Astrocyte (in vitro differentiated cells and primary cell): ENCODE data around the gene AP5B1. TPM values are rescaled to one million over a fixed set of nuclear protein-coding genes. Genes with fewer than 3 reads are reported as not detected.

ENCODE experiments used
- DNase-seq: peaks from one replicate; pipeline ENCODE4 v3.0.0-alpha.2; 2010; ENCODE audit warnings: low read depth
- FAIRE-seq: peaks from 2 replicates; lab custom pipeline; 2011; peaks lifted over from hg19 to GRCh38; lab: Jason Lieb, UNC
- H2AFZ ChIP-seq: 2 replicates; pipeline ENCODE4 v1.6.0; 2012; ENCODE audit warnings: low read depth, low read length, inconsistent platforms
- H3K27ac ChIP-seq: 2 replicates; pipeline ENCODE4 v1.5.1; 2011; ENCODE audit warnings: low read depth, low read length, inconsistent platforms
- H3K27me3 ChIP-seq: 2 replicates; pipeline ENCODE4 v1.6.0; 2011; ENCODE audit warnings: low read length, inconsistent platforms; ENCODE audit not compliant: insufficient read depth
- H3K36me3 ChIP-seq: 2 replicates; pipeline ENCODE4 v1.5.1; 2011; ENCODE audit warnings: low read length, inconsistent platforms; ENCODE audit not compliant: insufficient read depth
- H3K4me1 ChIP-seq: 2 replicates; pipeline ENCODE4 v1.5.1; 2011; ENCODE audit warnings: low read length, inconsistent platforms; ENCODE audit not compliant: insufficient read depth
- H3K4me2 ChIP-seq: 2 replicates; pipeline ENCODE4 v1.6.0; 2012; ENCODE audit warnings: low read length, inconsistent platforms
- H3K4me3 ChIP-seq: 2 replicates; pipeline ENCODE4 v1.5.1; 2011; ENCODE audit warnings: low read depth, mild to moderate bottlenecking, low read length, inconsistent platforms; ENCODE audit not compliant: insufficient read depth
- H3K79me2 ChIP-seq: 2 replicates; pipeline ENCODE4 v1.6.0; 2012; ENCODE audit warnings: mild to moderate bottlenecking, low read length, inconsistent platforms; ENCODE audit not compliant: insufficient read depth
- H3K9ac ChIP-seq: 2 replicates; pipeline ENCODE4 v1.6.0; 2012; ENCODE audit warnings: mild to moderate bottlenecking, low read length, inconsistent platforms
- H3K9me3 ChIP-seq: 2 replicates; pipeline ENCODE4 v1.5.1; 2012; ENCODE audit warnings: low read depth, mild to moderate bottlenecking, low read length, inconsistent platforms; ENCODE audit not compliant: insufficient read depth
- H4K20me1 ChIP-seq: 2 replicates; pipeline ENCODE4 v1.6.0; 2012; ENCODE audit warnings: low read length, inconsistent platforms; ENCODE audit not compliant: insufficient read depth
- H3K27ac Mint-ChIP-seq: one replicate; pipeline ENCODE4 v1.8.0; 2021; ENCODE audit warnings: mild to moderate bottlenecking, mixed read lengths; ENCODE audit not compliant: unreplicated experiment
- H3K27me3 Mint-ChIP-seq: one replicate; pipeline ENCODE4 v1.8.0; 2021; ENCODE audit warnings: low read depth, mixed read lengths; ENCODE audit not compliant: unreplicated experiment
- H3K36me3 Mint-ChIP-seq: one replicate; pipeline ENCODE4 v1.8.0; 2021; ENCODE audit warnings: low read depth, mixed read lengths; ENCODE audit not compliant: unreplicated experiment
- H3K4me1 Mint-ChIP-seq: one replicate; pipeline ENCODE4 v1.8.0; 2021; ENCODE audit warnings: low read depth, mixed read lengths; ENCODE audit not compliant: unreplicated experiment
- H3K4me3 Mint-ChIP-seq: one replicate; pipeline ENCODE4 v1.8.0; 2021; ENCODE audit warnings: mild to moderate bottlenecking, moderate library complexity, mixed read lengths; ENCODE audit not compliant: unreplicated experiment
- H3K9me3 Mint-ChIP-seq: one replicate; pipeline ENCODE4 v1.8.0; 2021; ENCODE audit warnings: mild to moderate bottlenecking, mixed read lengths; ENCODE audit not compliant: unreplicated experiment
- CTCF ChIP-seq: IDR thresholded peaks from 2 replicates; pipeline ENCODE4 v1.5.1; 2011; ENCODE audit warnings: low read depth, mild to moderate bottlenecking, inconsistent platforms, low read length, moderate library complexity; ENCODE audit not compliant: insufficient read depth
- EZH2 ChIP-seq: IDR thresholded peaks from 2 replicates; pipeline ENCODE4 v1.6.1; 2012; ENCODE audit warnings: mild to moderate bottlenecking, low read length, inconsistent platforms; ENCODE audit not compliant: insufficient read depth
- total RNA-seq: library from RNA; stranded (reverse); gene quantifications from 2 replicates; pipeline ENCODE4 v1.2.1, GENCODE V29; 2021

AP5B1 gene
- total RNA-seq, 1 donor from 2014 or later: 10.9 TPM

DNA sequence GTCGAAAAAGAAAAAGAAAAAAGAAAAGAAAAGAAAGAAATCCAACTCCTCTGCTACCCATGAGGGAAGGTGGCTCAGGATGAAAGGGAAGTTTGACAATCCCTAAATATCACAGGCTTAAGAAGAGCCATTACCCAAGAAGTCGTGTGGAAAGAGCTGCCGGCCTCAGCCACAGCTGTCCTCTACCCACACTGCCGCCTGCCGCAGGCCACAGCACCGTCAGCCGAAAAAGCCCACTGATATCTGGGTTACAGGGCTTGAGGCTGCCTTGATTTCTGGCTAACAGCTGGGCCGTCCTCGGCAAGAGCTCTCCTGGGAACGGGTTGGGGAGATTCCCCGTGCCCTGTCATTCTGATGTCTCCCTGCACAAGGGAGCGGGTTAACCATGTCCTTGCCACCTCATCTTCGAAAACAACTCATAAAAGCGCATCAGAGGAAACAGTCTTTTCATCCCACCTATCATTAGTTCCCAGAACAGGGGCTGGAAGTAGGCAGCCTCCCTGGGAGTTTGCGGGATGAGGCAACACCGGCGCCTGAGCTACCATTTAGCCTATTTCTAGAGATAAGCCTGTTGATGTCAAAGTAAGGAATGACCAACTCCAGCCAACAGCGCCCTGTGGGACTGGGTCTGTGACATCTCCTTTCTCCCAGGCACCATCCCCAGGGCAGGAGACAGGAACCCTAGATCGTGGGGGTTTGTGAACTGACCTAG, 31.1 kb upstream of the AP5B1 start:
- no peaks in the 10 kb centered on the region for H4K20me1 ChIP-seq
- H3K4me3 Mint-ChIP-seq: no peak overlapping the region
- no peak for DNase-seq
- no peaks in the 10 kb centered on the region for H3K9me3 Mint-ChIP-seq
- H3K79me2 ChIP-seq: no peaks in the 10 kb centered on the region
- peak overlapping the region; percentile 47 for H3K27ac Mint-ChIP-seq
- FAIRE-seq: no peak
- no peak for TF ChIP-seq EZH2
- no peak for TF ChIP-seq CTCF
- H3K36me3 ChIP-seq: no peaks in the 10 kb centered on the region
- no peak overlapping the region for H3K4me3 ChIP-seq
- H3K4me1 ChIP-seq: no peaks in the 10 kb centered on the region
- peaks cover 8% of the 10 kb centered on the region for H3K27me3 ChIP-seq
- no peaks in the 10 kb centered on the region for H3K9me3 ChIP-seq
- H3K36me3 Mint-ChIP-seq: peaks cover 7% of the 10 kb centered on the region
- H3K4me2 ChIP-seq: no peak overlapping the region
- H2AFZ ChIP-seq: no peak overlapping the region
- peaks cover 45% of the 10 kb centered on the region for H3K27me3 Mint-ChIP-seq
- no peaks in the 10 kb centered on the region for H3K4me1 Mint-ChIP-seq
- no peak overlapping the region for H3K9ac ChIP-seq
- H3K27ac ChIP-seq: no peak overlapping the region

DNA sequence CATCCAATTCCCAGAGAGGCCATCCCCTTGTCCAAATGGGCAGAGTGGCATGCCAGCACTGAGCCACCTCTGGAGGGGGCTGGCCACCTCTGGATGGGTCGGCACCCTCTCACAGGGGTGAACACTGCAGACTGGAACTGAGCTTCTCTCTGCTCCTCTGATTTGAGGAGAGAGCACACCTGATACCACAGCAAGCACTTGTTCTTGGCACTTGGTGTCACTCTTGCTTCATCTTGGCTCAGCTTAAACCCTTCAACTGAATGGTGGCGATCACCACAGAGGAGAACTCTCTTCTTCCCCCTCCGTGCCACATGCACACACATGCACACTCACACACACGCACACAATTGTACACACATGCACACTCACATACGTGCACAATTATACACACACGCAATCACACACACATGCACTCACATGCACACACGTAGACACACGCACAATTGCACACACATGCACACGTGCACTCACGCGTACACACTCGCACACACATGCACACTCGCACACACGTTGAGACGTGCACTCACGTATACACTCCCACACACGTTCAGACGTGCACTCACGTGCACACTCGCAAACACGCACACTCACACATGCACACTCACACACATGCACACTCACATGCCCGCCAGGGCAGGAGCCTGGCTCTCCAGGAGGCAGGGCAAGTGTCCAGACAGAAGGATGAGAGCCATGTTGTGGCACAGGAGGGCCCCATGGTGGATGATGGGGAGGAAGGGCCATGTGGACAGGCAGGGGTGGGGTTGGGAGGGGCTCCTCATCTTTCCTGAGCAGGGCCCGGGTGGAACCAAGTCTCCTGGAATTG, 29.5 kb upstream of the AP5B1 start:
- peaks cover 9% of the 10 kb centered on the region for H3K27me3 ChIP-seq
- Mint-ChIP-seq H3K4me1 (no peaks in the 10 kb centered on the region), H3K27ac (no peak overlapping the region), H3K4me3 (peak overlapping the region; percentile 37), H3K27me3 (peaks cover 40% of the 10 kb centered on the region), H3K36me3 (peaks cover 7% of the 10 kb centered on the region), H3K9me3 (no peaks in the 10 kb centered on the region)
- H3K9ac ChIP-seq: no peak overlapping the region
- H3K36me3 ChIP-seq: no peaks in the 10 kb centered on the region
- no peaks in the 10 kb centered on the region for H3K79me2 ChIP-seq
- no peak for TF ChIP-seq EZH2
- no peak overlapping the region for H2AFZ ChIP-seq
- H3K9me3 ChIP-seq: no peaks in the 10 kb centered on the region
- no peak overlapping the region for H3K4me2 ChIP-seq
- no peaks in the 10 kb centered on the region for H4K20me1 ChIP-seq
- H3K27ac ChIP-seq: no peak overlapping the region
- FAIRE-seq: no peak
- H3K4me3 ChIP-seq: no peak overlapping the region
- H3K4me1 ChIP-seq: no peaks in the 10 kb centered on the region
- no peak for DNase-seq

GRCh38 chr11:65809496-65809895, 28.7 kb upstream of the AP5B1 start:
- no peak for FAIRE-seq
- no peaks in the 10 kb centered on the region for H3K4me1 Mint-ChIP-seq

More at GRCh38 chr11:65809496-65809895, 28.7 kb upstream of the AP5B1 start:
- H3K27ac Mint-ChIP-seq: no peak overlapping the region
- no peak overlapping the region for H3K4me3 Mint-ChIP-seq
- Histone ChIP-seq H2AFZ (no peak overlapping the region), H3K4me3 (no peak overlapping the region), H3K79me2 (no peaks in the 10 kb centered on the region), H3K36me3 (no peaks in the 10 kb centered on the region), H3K27ac (no peak overlapping the region), H3K4me1 (no peaks in the 10 kb centered on the region), H3K9me3 (no peaks in the 10 kb centered on the region), H3K9ac (no peak overlapping the region), H3K27me3 (peaks cover 8% of the 10 kb centered on the region), H3K4me2 (no peak overlapping the region), H4K20me1 (no peaks in the 10 kb centered on the region)
- H3K9me3 Mint-ChIP-seq: no peaks in the 10 kb centered on the region
- no peak for DNase-seq
- TF ChIP-seq EZH2: no peak
- no peak for TF ChIP-seq CTCF
- peaks cover 7% of the 10 kb centered on the region for H3K36me3 Mint-ChIP-seq
- peaks cover 40% of the 10 kb centered on the region for H3K27me3 Mint-ChIP-seq
